H9 (cell line): Measurements from ENCODE around the gene VSIG2. TPM values are rescaled to one million over a fixed set of nuclear protein-coding genes. Genes with fewer than 3 reads are reported as not detected.

Experiments
- DNase-seq: peaks from one replicate; pipeline ENCODE4 v3.0.0-alpha.2; 2017
- H2AFZ ChIP-seq: one replicate; pipeline ENCODE4 v1.6.1; 2013; ENCODE audit warnings: mild to moderate bottlenecking, low read length, control low read depth, moderate library complexity
- H2AK5ac ChIP-seq: 2 replicates; pipeline ENCODE4 v1.6.1; 2013; ENCODE audit warnings: low read length, control low read depth, mixed read lengths; ENCODE audit not compliant: insufficient read length
- H2BK120ac ChIP-seq: one replicate; pipeline ENCODE4 v1.6.1; 2013; ENCODE audit warnings: low read depth, mild to moderate bottlenecking, low read length, control low read depth, inconsistent platforms; ENCODE audit not compliant: poor library complexity, severe bottlenecking
- H2BK12ac ChIP-seq: 2 replicates; pipeline ENCODE4 v1.6.1; 2013; ENCODE audit warnings: low read length, control low read depth, mixed read lengths, low read depth; ENCODE audit not compliant: insufficient read length
- H2BK15ac ChIP-seq: 2 replicates; pipeline ENCODE4 v1.6.1; 2013; ENCODE audit warnings: low read depth, low read length, control low read depth
- H2BK20ac ChIP-seq: one replicate; pipeline ENCODE4 v1.6.1; 2013; ENCODE audit warnings: low read depth, mild to moderate bottlenecking, low read length, control low read depth, inconsistent platforms; ENCODE audit not compliant: poor library complexity, severe bottlenecking
- H2BK5ac ChIP-seq: 2 replicates; pipeline ENCODE4 v1.6.1; 2013; ENCODE audit warnings: low read length, control low read depth, mixed read lengths; ENCODE audit not compliant: insufficient read length
- H3K14ac ChIP-seq: 2 replicates; pipeline ENCODE4 v1.6.1; 2013; ENCODE audit warnings: low read length, control low read depth; ENCODE audit not compliant: insufficient read depth
- H3K18ac ChIP-seq: 2 replicates; pipeline ENCODE4 v1.6.1; 2013; ENCODE audit warnings: low read depth, mild to moderate bottlenecking, mixed read lengths, low read length, control low read depth; ENCODE audit not compliant: insufficient read length
- H3K23ac ChIP-seq: 2 replicates; pipeline ENCODE4 v1.6.1; 2013; ENCODE audit warnings: low read length, control low read depth, mixed read lengths, low read depth; ENCODE audit not compliant: insufficient read length
- H3K23me2 ChIP-seq: 2 replicates; pipeline ENCODE4 v1.6.1; 2013; ENCODE audit warnings: low read depth, mild to moderate bottlenecking, mixed read lengths, low read length, control low read depth; ENCODE audit not compliant: insufficient read length, poor library complexity, severe bottlenecking
- H3K27ac ChIP-seq: 2 replicates; pipeline ENCODE4 v1.5.1; 2013; ENCODE audit warnings: low read length, control low read depth, mixed read lengths, low read depth; ENCODE audit not compliant: insufficient read length
- H3K27me3 ChIP-seq: 2 replicates; pipeline ENCODE4 v1.6.1; 2013; ENCODE audit warnings: low read length, control low read depth, inconsistent platforms; ENCODE audit not compliant: insufficient read depth
- H3K4ac ChIP-seq: 2 replicates; pipeline ENCODE4 v1.6.1; 2013; ENCODE audit warnings: low read depth, mild to moderate bottlenecking, control low read depth, inconsistent platforms, low read length, moderate library complexity
- H3K4me1 ChIP-seq: 2 replicates; pipeline ENCODE4 v1.6.1; 2013; ENCODE audit warnings: low read length, control low read depth, inconsistent platforms; ENCODE audit not compliant: insufficient read depth
- H3K4me2 ChIP-seq: 2 replicates; pipeline ENCODE4 v1.6.1; 2013; ENCODE audit warnings: low read length, control low read depth, mixed read lengths; ENCODE audit not compliant: insufficient read length, insufficient read depth
- H3K56ac ChIP-seq: 2 replicates; pipeline ENCODE4 v1.6.1; 2013; ENCODE audit warnings: low read depth, mild to moderate bottlenecking, mixed read lengths, low read length, control low read depth; ENCODE audit not compliant: insufficient read length
- H3K79me1 ChIP-seq: 2 replicates; pipeline ENCODE4 v1.6.1; 2013; ENCODE audit warnings: low read depth, mild to moderate bottlenecking, moderate library complexity, low read length, control low read depth, inconsistent platforms; ENCODE audit not compliant: insufficient read depth, poor library complexity, severe bottlenecking
- H3K79me2 ChIP-seq: 2 replicates; pipeline ENCODE4 v1.6.1; 2013; ENCODE audit warnings: low read length, control low read depth, inconsistent platforms; ENCODE audit not compliant: insufficient read depth
- H3K9ac ChIP-seq: 2 replicates; pipeline ENCODE4 v1.6.1; 2013; ENCODE audit warnings: low read length, control low read depth, mixed read lengths; ENCODE audit not compliant: insufficient read length; ENCODE audit errors: extremely low read depth
- H3K9me3 ChIP-seq: one replicate; pipeline ENCODE4 v1.6.1; 2013; ENCODE audit warnings: low read depth, low read length, inconsistent platforms; ENCODE audit not compliant: control insufficient read depth
- H3T11ph ChIP-seq: one replicate; pipeline ENCODE4 v1.6.1; 2013; ENCODE audit warnings: mild to moderate bottlenecking, low read length, control low read depth, inconsistent platforms
- H4K20me1 ChIP-seq: one replicate; pipeline ENCODE4 v1.6.1; 2013; ENCODE audit not compliant: control insufficient read depth, insufficient read length, insufficient read depth
- H4K5ac ChIP-seq: 2 replicates; pipeline ENCODE4 v1.6.1; 2013; ENCODE audit warnings: low read depth, mild to moderate bottlenecking, mixed read lengths, low read length, control low read depth; ENCODE audit not compliant: insufficient read length
- H4K8ac ChIP-seq: replicated peaks from 2 replicates; pipeline ENCODE4 v1.6.1; 2013; ENCODE audit warnings: low read length, control low read depth, mixed read lengths, low read depth; ENCODE audit not compliant: insufficient read length
- H4K91ac ChIP-seq: 2 replicates; pipeline ENCODE4 v1.6.1; 2013; ENCODE audit warnings: low read depth, mild to moderate bottlenecking, moderate library complexity, mixed read lengths, low read length, control low read depth; ENCODE audit not compliant: insufficient read length
- H3K27ac Mint-ChIP-seq, 3 experiments: 2 replicates in 2 of 3; 3 replicates in 1 of 3; pipeline ENCODE4 v1.8.0; 2020 to 2021; ENCODE audit warnings: mixed read lengths in 3 of 3, mild to moderate bottlenecking in 1 of 3, moderate library complexity in 1 of 3
- H3K27me3 Mint-ChIP-seq: 2 replicates; pipeline ENCODE4 v1.8.0; 2021; ENCODE audit warnings: low read depth, mild to moderate bottlenecking, moderate library complexity, mixed read lengths
- H3K36me3 Mint-ChIP-seq, 3 experiments: 2 replicates in 2 of 3; 3 replicates in 1 of 3; pipeline ENCODE4 v1.8.0; 2020 to 2021; ENCODE audit warnings: low read depth in 3 of 3, mixed read lengths in 3 of 3; ENCODE audit not compliant: insufficient read depth in 1 of 3
- H3K4me1 Mint-ChIP-seq, 2 experiments: 2 replicates each; pipeline ENCODE4 v1.8.0; 2020; ENCODE audit warnings: mixed read lengths in 2 of 2
- H3K4me3 Mint-ChIP-seq, 2 experiments: 2 replicates in 1 of 2; 3 replicates in 1 of 2; pipeline ENCODE4 v1.8.0; 2020 to 2021; ENCODE audit warnings: mild to moderate bottlenecking in 2 of 2, mixed read lengths in 2 of 2, moderate library complexity in 1 of 2
- H3K9me3 Mint-ChIP-seq, 2 experiments: 2 replicates in 1 of 2; 3 replicates in 1 of 2; pipeline ENCODE4 v1.8.0; 2020; ENCODE audit warnings: mild to moderate bottlenecking in 2 of 2, mixed read lengths in 2 of 2, moderate library complexity in 1 of 2
- WGBS: extraction: QIAGEN DNeasy Blood & Tissue Kit; methylation state at CpG from one replicate; pipeline ENCODE4 v1.1.7; 2013; ENCODE audit warnings: missing lambda C conversion rate, low lambda C conversion rate, mixed read lengths; ENCODE audit not compliant: insufficient read length; ENCODE audit errors: extremely low coverage; 5-methylcytosine and 5-hydroxymethylcytosine counted together
- total RNA-seq: library from RNA; stranded (reverse); gene quantifications from 2 replicates; pipeline ENCODE4 v1.2.1, GENCODE V29; 2021
- TF ChIP-seq, protein P1 (sequence below): fragments of 200-600 bp; sonication (generic); conservative IDR thresholded peaks from 3 replicates; pipeline ENCODE4 v1.8.0; 2021; ENCODE audit warnings: antibody characterized with exemption, mild to moderate bottlenecking

Gene VSIG2
- total RNA-seq, 1 experiment from 2014 or later: not detected

- Histone ChIP-seq H3K23ac (no peak overlapping the region), H2BK20ac (no peak overlapping the region), H4K20me1 (no peaks in the 10 kb centered on the region), H4K5ac (no peak overlapping the region), H3K14ac (no peak overlapping the region), H3K9ac (no peak overlapping the region), H2BK15ac (no peak overlapping the region), H3K4me2 (peak overlapping the region; percentile 41), H3K79me1 (no peaks in the 10 kb centered on the region), H3K23me2 (peaks cover 9% of the 10 kb centered on the region), H2BK12ac (no peak overlapping the region), H3K79me2 (no peaks in the 10 kb centered on the region), H4K8ac (no peak overlapping the region), H3K4ac (no peak overlapping the region), H3T11ph (no peak overlapping the region), H2AK5ac (no peak overlapping the region), H3K27ac (no peak overlapping the region), H2BK120ac (no peak overlapping the region), H3K18ac (no peak overlapping the region), H3K9me3 (no peaks in the 10 kb centered on the region), H3K56ac (no peak overlapping the region), H3K4me1 (peaks cover 3% of the 10 kb centered on the region; the same call in 1 of the 2 replicates), H2BK5ac (no peak overlapping the region), H2AFZ (no peak overlapping the region), H4K91ac (no peak overlapping the region), H3K27me3 (peaks cover 88% of the 10 kb centered on the region)
- peaks cover 64% of the 10 kb centered on the region for H3K27me3 Mint-ChIP-seq
- peak; percentile 34 for DNase-seq
- peak overlapping the region in 1 of 2 experiments; percentile 67; a peak in 1 of 5 replicates for H3K4me3 Mint-ChIP-seq
- peaks cover 13 to 42% of the 10 kb centered on the region in 2 experiments for H3K4me1 Mint-ChIP-seq
- H3K36me3 Mint-ChIP-seq: no peaks in the 10 kb centered on the region; a peak in 2 of 7 replicates
- H3K27ac Mint-ChIP-seq: no peak overlapping the region
- H3K9me3 Mint-ChIP-seq: peaks cover 3 to 6% of the 10 kb centered on the region in 2 experiments; a peak in 2 of 5 replicates
- TF ChIP-seq, protein P1, sequence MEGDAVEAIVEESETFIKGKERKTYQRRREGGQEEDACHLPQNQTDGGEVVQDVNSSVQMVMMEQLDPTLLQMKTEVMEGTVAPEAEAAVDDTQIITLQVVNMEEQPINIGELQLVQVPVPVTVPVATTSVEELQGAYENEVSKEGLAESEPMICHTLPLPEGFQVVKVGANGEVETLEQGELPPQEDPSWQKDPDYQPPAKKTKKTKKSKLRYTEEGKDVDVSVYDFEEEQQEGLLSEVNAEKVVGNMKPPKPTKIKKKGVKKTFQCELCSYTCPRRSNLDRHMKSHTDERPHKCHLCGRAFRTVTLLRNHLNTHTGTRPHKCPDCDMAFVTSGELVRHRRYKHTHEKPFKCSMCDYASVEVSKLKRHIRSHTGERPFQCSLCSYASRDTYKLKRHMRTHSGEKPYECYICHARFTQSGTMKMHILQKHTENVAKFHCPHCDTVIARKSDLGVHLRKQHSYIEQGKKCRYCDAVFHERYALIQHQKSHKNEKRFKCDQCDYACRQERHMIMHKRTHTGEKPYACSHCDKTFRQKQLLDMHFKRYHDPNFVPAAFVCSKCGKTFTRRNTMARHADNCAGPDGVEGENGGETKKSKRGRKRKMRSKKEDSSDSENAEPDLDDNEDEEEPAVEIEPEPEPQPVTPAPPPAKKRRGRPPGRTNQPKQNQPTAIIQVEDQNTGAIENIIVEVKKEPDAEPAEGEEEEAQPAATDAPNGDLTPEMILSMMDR: no peak
- WGBS: no CpG with 5 or more reads among the region's 11 CpGs
Observed at GRCh38 chr11:124751391-124751740, 689 bp downstream of the VSIG2 start.
